Activated T-helper 1 cell treated with anti-CD3 and anti-CD28 coated beads, Interleukin-2, amount 50 U/mL, for 16 hours (primary cell): Measurements from ENCODE around the gene JMJD1C.
"Not testable (repeated sequence)": the region's sequence is repeated elsewhere in the genome, so short reads cannot be mapped to it uniquely, and the experiment has no call there.

Source experiments
- DNase-seq, 2 donors: peaks; one replicate each; pipeline ENCODE4 v3.0.0-alpha.2; 2020; ENCODE audit warnings: low read depth in 1 of 2, low spot score in 1 of 2

JMJD1C gene

GRCh38 chr10:63171926-63172325 is 293.9 kb downstream of the JMJD1C start:
- DNase-seq: no peak

GRCh38 chr10:63171255-63171855 is 294.4 kb downstream of the JMJD1C start:
- no peak for DNase-seq

- no peak for DNase-seq
These were observed 296.2 kb downstream of the JMJD1C start for GRCh38 chr10:63169624-63170023.

GRCh38 chr10:63168821-63169462 is 296.8 kb downstream of the JMJD1C start:
- no peak for DNase-seq

GRCh38 chr10:63166742-63167258 is 299.0 kb downstream of the JMJD1C start:
- DNase-seq: no peak

- DNase-seq: no peak
These were observed 300.5 kb downstream of the JMJD1C start for GRCh38 chr10:63165249-63165648.

- no peak for DNase-seq
These were observed 301.6 kb downstream of the JMJD1C start for GRCh38 chr10:63164166-63164623.

- DNase-seq: no peak
These were observed 304.2 kb downstream of the JMJD1C start for GRCh38 chr10:63161592-63161991.

GRCh38 chr10:63157845-63158624 is 307.7 kb downstream of the JMJD1C start:
- peak in 1 of 2 donors; percentile 16 for DNase-seq

GRCh38 chr10:63156236-63156635 is 309.5 kb downstream of the JMJD1C start:
- DNase-seq: no peak

GRCh38 chr10:63155388-63156020 is 310.3 kb downstream of the JMJD1C start:
- DNase-seq: no peak

- no peak for DNase-seq
These were observed 311.0 kb downstream of the JMJD1C start for GRCh38 chr10:63154546-63155387.

- DNase-seq: not testable (repeated sequence)
These were observed 311.8 kb downstream of the JMJD1C start for GRCh38 chr10:63153868-63154545.

- DNase-seq: no peak
These were observed 315.0 kb downstream of the JMJD1C start for GRCh38 chr10:63150745-63151144.

GRCh38 chr10:63146503-63146902 is 319.3 kb downstream of the JMJD1C start:
- DNase-seq: no peak

GRCh38 chr10:63145782-63146181 is 320.0 kb downstream of the JMJD1C start:
- DNase-seq: no peak

- DNase-seq: no peak
These were observed 321.8 kb downstream of the JMJD1C start for GRCh38 chr10:63143987-63144386.

GRCh38 chr10:63142136-63142535 is 323.6 kb downstream of the JMJD1C start:
- no peak for DNase-seq

- no peak for DNase-seq
These were observed 325.7 kb downstream of the JMJD1C start for GRCh38 chr10:63140077-63140476.

GRCh38 chr10:63137306-63137705 is 328.5 kb downstream of the JMJD1C start:
- DNase-seq: no peak
